GM23248 (cell line): Measurements from ENCODE around the gene CFAP69.

Source experiments
- EZH2 ChIP-seq: fragments of 200-600 bp; sonication (generic); IDR thresholded peaks from 2 replicates; pipeline ENCODE4 v1.6.1; 2018; ENCODE audit warnings: antibody characterized with exemption, mild to moderate bottlenecking; ENCODE audit not compliant: insufficient read depth, poor library complexity, severe bottlenecking
- EZH2phosphoT487 ChIP-seq: fragments of 200-600 bp; sonication (generic); IDR thresholded peaks from 2 replicates; pipeline ENCODE4 v1.6.1; 2018; ENCODE audit warnings: antibody characterized with exemption, moderate library complexity, mild to moderate bottlenecking, low read depth; ENCODE audit not compliant: insufficient read depth

- no peak for TF ChIP-seq EZH2
- no peak for TF ChIP-seq EZH2phosphoT487
These were observed 33.4 kb upstream of the CFAP69 start, which contains the start of gene STEAP2 for GRCh38 chr7:90211391-90212148.
